Measurements from ENCODE around the gene OCIAD1. TPM values are rescaled to one million over a fixed set of nuclear protein-coding genes. Genes with fewer than 3 reads are reported as not detected.

OCIAD1 gene
- polyA plus RNA-seq, 1 experiment = 103 TPM

DNA sequence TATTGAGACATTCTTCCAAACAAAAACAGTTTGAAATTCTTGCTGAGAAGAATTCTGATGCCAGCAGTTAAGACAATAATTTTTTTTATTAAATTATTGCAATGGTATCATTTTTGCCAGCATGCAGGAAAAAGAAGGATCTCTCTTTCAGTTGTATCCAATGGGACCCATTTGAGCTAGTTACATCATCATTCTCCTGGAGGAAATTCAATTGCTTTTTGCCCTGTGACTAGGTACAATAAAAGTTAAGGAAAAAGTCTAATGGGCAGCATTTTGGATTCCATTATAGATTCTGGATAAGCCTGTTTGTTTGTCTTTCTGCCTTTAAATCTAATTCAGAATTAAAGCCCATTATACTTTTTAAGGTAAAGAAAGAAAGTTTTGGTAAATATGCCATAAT, 40.3 kb upstream of the OCIAD1 start:
- Histone ChIP-seq H3K27me3 (ENCODE audit: control insufficient read depth, insufficient read depth, low read length) (no peaks in the 10 kb centered on the region), H3K36me3 (ENCODE audit: control insufficient read depth, insufficient read depth, low read length) (no peaks in the 10 kb centered on the region), H3K4me3 (ENCODE audit: low read depth, low read length) (no peak overlapping the region)
- no peak for DNase-seq (ENCODE audit: low read depth)
- CTCF ChIA-PET = interaction anchor here (0.8 kb wide), 1 partner anchor 8 kb away, joined by 3 read pairs; no protein-coding TSS in a partner anchor
- POLR2A ChIA-PET = no interaction called here
- TF ChIP-seq CTCF (IDR thresholded peaks at IDR 0.05; ENCODE audit: insufficient read depth, low read depth, low read length) = no peak

GRCh38 chr4:48791313-48791712, 39.6 kb upstream of the OCIAD1 start:
- DNase-seq (ENCODE audit: low read depth) = no peak
- Histone ChIP-seq H3K27me3 (ENCODE audit: control insufficient read depth, insufficient read depth, low read length) (no peaks in the 10 kb centered on the region), H3K4me3 (ENCODE audit: low read depth, low read length) (no peak overlapping the region), H3K36me3 (ENCODE audit: control insufficient read depth, insufficient read depth, low read length) (no peaks in the 10 kb centered on the region)
- POLR2A ChIA-PET = no interaction called here
- no peak for TF ChIP-seq CTCF (IDR thresholded peaks at IDR 0.05; ENCODE audit: insufficient read depth, low read depth, low read length)
- CTCF ChIA-PET = no interaction called here

DNA sequence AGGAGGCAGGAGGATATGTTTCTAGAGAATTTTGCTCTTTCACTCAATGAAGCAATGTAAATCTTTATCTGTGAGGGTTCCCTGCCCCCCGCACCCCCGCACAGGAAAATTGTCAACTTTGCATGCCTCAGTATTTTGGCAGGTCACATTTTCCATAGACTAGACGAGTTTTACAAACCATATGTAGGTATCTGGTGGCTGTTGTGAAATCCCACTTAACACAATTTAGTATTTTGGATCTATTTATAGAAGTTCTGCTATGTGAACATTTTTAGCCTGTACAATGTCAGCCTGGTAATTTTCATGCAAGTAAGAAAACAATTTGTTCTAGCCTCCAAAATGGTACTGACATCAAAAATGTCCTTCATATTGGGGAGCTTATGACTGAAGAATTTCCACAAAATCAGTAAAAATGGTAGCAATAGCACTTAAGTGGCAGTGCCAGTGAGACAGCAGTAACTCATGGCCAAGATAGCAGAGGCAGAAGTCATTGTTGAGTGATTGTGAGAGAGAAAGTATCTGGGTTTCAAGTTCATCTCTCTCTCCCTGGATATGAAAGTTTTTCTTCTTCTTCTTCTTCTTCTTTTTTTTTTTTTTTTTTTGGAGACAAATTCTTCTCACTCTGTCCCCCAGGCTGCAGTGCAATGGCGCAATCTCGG, 38.4 kb upstream of the OCIAD1 start:
- CTCF ChIA-PET = interaction anchor here (2.7 kb wide), 1 partner anchor 8 kb away, joined by 6 read pairs; no protein-coding TSS in a partner anchor
- POLR2A ChIA-PET = no interaction called here
- Histone ChIP-seq H3K4me3 (ENCODE audit: low read depth, low read length) (no peak overlapping the region), H3K36me3 (ENCODE audit: control insufficient read depth, insufficient read depth, low read length) (no peaks in the 10 kb centered on the region), H3K27me3 (ENCODE audit: control insufficient read depth, insufficient read depth, low read length) (no peaks in the 10 kb centered on the region)
- no peak for TF ChIP-seq CTCF (IDR thresholded peaks at IDR 0.05; ENCODE audit: insufficient read depth, low read depth, low read length)
- DNase-seq (ENCODE audit: low read depth) = no peak

DNA sequence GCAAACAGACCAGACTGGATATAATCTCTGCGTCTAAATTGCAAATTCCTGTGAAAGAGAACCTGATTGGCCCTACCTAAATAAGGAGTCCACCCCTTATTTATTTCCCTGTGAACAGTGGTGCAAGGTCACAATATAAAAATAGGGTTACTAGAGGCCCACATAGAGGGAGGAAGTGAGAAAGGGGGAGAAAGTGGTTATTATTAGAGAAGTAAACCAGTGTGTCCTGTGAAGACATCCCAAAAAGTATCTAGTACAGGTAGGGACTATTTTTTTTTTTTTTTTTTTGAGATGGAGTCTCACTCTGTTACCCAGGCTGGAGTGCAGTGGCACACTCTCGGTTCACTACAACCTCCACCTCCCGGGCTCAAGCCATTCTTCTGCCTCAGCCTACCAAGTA, 35.8 kb upstream of the OCIAD1 start:
- ChIA-PET POLR2A (interaction anchor here (0.6 kb wide), 1 partner anchor 467 kb away, joined by 11 read pairs; no protein-coding TSS in a partner anchor), CTCF (interaction anchor here (2.7 kb wide), 1 partner anchor 11 kb away, joined by 6 read pairs; no protein-coding TSS in a partner anchor)
- Histone ChIP-seq H3K27me3 (ENCODE audit: control insufficient read depth, insufficient read depth, low read length) (no peaks in the 10 kb centered on the region), H3K4me3 (ENCODE audit: low read depth, low read length) (no peak overlapping the region), H3K36me3 (ENCODE audit: control insufficient read depth, insufficient read depth, low read length) (no peaks in the 10 kb centered on the region)
- no peak for TF ChIP-seq CTCF (IDR thresholded peaks at IDR 0.05; ENCODE audit: insufficient read depth, low read depth, low read length)
- DNase-seq (ENCODE audit: low read depth) = no peak

DNA sequence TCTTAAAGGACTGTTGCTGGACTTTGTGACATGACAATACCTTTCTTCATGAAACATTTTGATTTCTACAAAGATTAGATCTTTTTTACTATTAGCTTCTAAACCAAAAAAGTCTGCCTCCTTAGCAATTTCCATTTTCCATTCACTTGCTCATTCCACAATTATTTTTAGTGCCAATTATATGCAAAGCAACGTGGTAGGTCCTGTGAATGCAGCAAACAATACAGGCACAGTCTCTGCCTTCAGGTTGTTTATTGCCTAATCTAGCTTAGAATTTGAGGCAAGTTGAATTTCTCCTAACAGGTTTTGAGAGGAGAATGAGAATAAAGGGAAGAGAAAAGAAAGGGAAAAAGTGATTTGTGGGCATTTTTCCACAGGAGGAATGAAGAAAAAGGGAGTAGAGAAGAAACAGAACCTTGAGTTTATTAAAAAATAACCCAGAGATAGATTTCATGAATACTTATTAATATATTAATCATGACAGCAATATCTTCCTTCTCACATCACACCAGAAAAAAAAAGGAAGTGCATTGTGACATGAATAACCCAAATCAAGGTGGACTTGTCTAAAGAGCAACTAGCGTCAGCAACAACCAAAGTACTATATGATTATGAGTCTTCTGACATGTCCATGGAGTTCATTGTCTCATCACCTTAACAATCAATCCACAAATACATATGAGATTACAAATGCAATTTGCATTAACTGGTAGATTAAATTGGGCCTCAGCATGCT, 34.5 kb upstream of the OCIAD1 start:
- ChIA-PET CTCF (interaction anchor here (1.2 kb wide), 1 partner anchor 9 kb away, joined by 4 read pairs; no protein-coding TSS in a partner anchor), POLR2A (no interaction called here)
- no peak for DNase-seq (ENCODE audit: low read depth)
- no peak for TF ChIP-seq CTCF (IDR thresholded peaks at IDR 0.05; ENCODE audit: insufficient read depth, low read depth, low read length)
- Histone ChIP-seq H3K4me3 (ENCODE audit: low read depth, low read length) (no peak overlapping the region), H3K27me3 (ENCODE audit: control insufficient read depth, insufficient read depth, low read length) (no peaks in the 10 kb centered on the region), H3K36me3 (ENCODE audit: control insufficient read depth, insufficient read depth, low read length) (no peaks in the 10 kb centered on the region)

All from BJ (cell line).